SK-N-SH (cell line): ENCODE measurements around the gene CKS1B.

Source experiments
- CTCF ChIP-seq: fragments of 200-600 bp; sonication (generic); IDR thresholded peaks from 2 replicates; pipeline ENCODE4 v1.6.1; 2017; ENCODE audit warnings: antibody characterized with exemption, mild to moderate bottlenecking, moderate library complexity
- GABPA ChIP-seq: IDR thresholded peaks from 2 replicates; pipeline ENCODE4 v1.4.0; 2012; ENCODE audit warnings: low read depth, mild to moderate bottlenecking
- GATA2 ChIP-seq: sonication (generic); formaldehyde crosslinking; IDR thresholded peaks from 2 replicates; pipeline ENCODE4 v1.5.0; 2020; ENCODE audit warnings: mild to moderate bottlenecking, missing genetic modification reagents
- SIN3A ChIP-seq: IDR thresholded peaks from 2 replicates; pipeline ENCODE4 v1.6.1; 2012; ENCODE audit warnings: low read depth, mild to moderate bottlenecking, low read length, moderate library complexity, borderline replicate concordance
- TAF1 ChIP-seq: IDR thresholded peaks from 2 replicates; pipeline ENCODE4 v1.6.1; 2012; ENCODE audit warnings: low read depth, mild to moderate bottlenecking, low read length, moderate library complexity, borderline replicate concordance

- TF ChIP-seq CTCF, result no peak
- no peak for TF ChIP-seq SIN3A
- TF ChIP-seq GATA2 (CRISPR knock-in tag), result no peak
- TF ChIP-seq GABPA, result no peak
- TF ChIP-seq TAF1, result no peak
Measured at GRCh38 chr1:155023627-155024026, 49.1 kb downstream of the CKS1B start.
